HCT116 (cell line): ENCODE measurements around the gene TAF4. TPM values are rescaled to one million over a fixed set of nuclear protein-coding genes. Genes with fewer than 3 reads are reported as not detected.

ENCODE experiments used
- ATAC-seq: fragments of 200-7000 bp; cut with Tn5 transposase; 2 replicates; pipeline ENCODE4 v1.9.1; 2020; ENCODE audit warnings: mild to moderate bottlenecking, moderate library complexity
- BruUV-seq: library from RNA; stranded (reverse); fragments of 400-500 nt; replicated peaks from 2 replicates; lab custom pipeline; 2021; lab: Mats Ljungman, UMichigan
- CTCF ChIA-PET: fragments of 300-600 bp; sonication (Branson Sonifier 250); formaldehyde crosslinking; loops from one replicate; lab custom pipeline; 2021; ENCODE audit warnings: antibody characterized with exemption; lab: Charles Lee
- POLR2A ChIA-PET: fragments of 300-600, 350-600 bp; sonication (Branson Sonifier 250); formaldehyde crosslinking; loops from one replicate; lab custom pipeline; 2021; ENCODE audit warnings: antibody characterized with exemption; lab: Charles Lee
- RAD21 ChIA-PET, 2 experiments: fragments of 300-600 bp; sonication (Branson Sonifier 250); formaldehyde crosslinking; loops; one replicate each; lab custom pipeline; 2023; ENCODE audit warnings: low total read pairs in 2 of 2; ENCODE audit not compliant: uncharacterized antibody in 2 of 2, unreplicated experiment in 2 of 2, low non-redundant PET in 1 of 2; lab: Charles Lee
- DNase-seq: peaks from one replicate; pipeline ENCODE4 v3.0.0-alpha.2; 2010; ENCODE audit warnings: low read depth, low spot score
- H2AFZ ChIP-seq: fragments of 200-600 bp; shearing (Covaris generic), sonication (generic); 2 replicates; pipeline ENCODE4 v1.6.1; 2017; ENCODE audit warnings: low read depth, mixed run types, mixed read lengths, antibody characterized with exemption, low read length; ENCODE audit not compliant: poor library complexity, severe bottlenecking
- H3K27ac ChIP-seq: 2 replicates; pipeline ENCODE4 v1.5.1; 2012; ENCODE audit warnings: low read depth, low read length
- H3K27me3 ChIP-seq: fragments of 200-600 bp; sonication (generic); 2 replicates; pipeline ENCODE4 v1.6.1; 2016; ENCODE audit warnings: mixed run types, low read length, mixed read lengths; ENCODE audit not compliant: insufficient read depth
- H3K36me3 ChIP-seq, 2 experiments: fragments of 200-500 bp in 1 of 2; fragments of 200-600 bp in 1 of 2; sonication (Bioruptor generic) in 1 of 2; sonication (generic) in 1 of 2; 2 replicates each; pipeline versions ENCODE4 v1.5.1 to v1.6.1; 2014 to 2016; ENCODE audit warnings: low read length in 2 of 2, inconsistent platforms in 1 of 2, mixed read lengths in 1 of 2, mixed run types in 1 of 2; ENCODE audit not compliant: insufficient read depth in 2 of 2, control insufficient read depth in 1 of 2
- H3K4me1 ChIP-seq, 2 experiments: fragments of 200-600 bp in 1 of 2; sonication (generic) in 1 of 2; 2 replicates each; pipeline versions ENCODE4 v1.5.1 to v1.6.1; 2012 to 2017; ENCODE audit warnings: low read length in 2 of 2, inconsistent platforms in 1 of 2, mild to moderate bottlenecking in 1 of 2, mixed read lengths in 1 of 2, mixed run types in 1 of 2, moderate library complexity in 1 of 2; ENCODE audit not compliant: insufficient read depth in 2 of 2, control insufficient read depth in 1 of 2
- H3K4me2 ChIP-seq: fragments of 200-600 bp; sonication (generic); 2 replicates; pipeline ENCODE4 v1.6.1; 2017; ENCODE audit warnings: mixed run types, low read length, mixed read lengths
- H3K4me3 ChIP-seq, 2 experiments: fragments of 200-600 bp in 1 of 2; sonication (generic) in 1 of 2; replicated peaks in 1 of 2; 2 replicates each; pipeline ENCODE4 v1.5.1; 2011 to 2016; ENCODE audit warnings: low read length in 2 of 2, control low read depth in 1 of 2, low read depth in 1 of 2, mild to moderate bottlenecking in 1 of 2, mixed read lengths in 1 of 2, mixed run types in 1 of 2
- H3K79me2 ChIP-seq: fragments of 200-600 bp; sonication (generic); 2 replicates; pipeline ENCODE4 v1.6.1; 2017; ENCODE audit warnings: mild to moderate bottlenecking, mixed run types, low read length, moderate library complexity, mixed read lengths; ENCODE audit not compliant: insufficient read depth
- H3K9ac ChIP-seq: fragments of 200-600 bp; sonication (generic); 2 replicates; pipeline ENCODE4 v1.6.1; 2016; ENCODE audit warnings: low read length, mixed read lengths
- H3K9me2 ChIP-seq: fragments of 200-600 bp; sonication (generic), shearing (Covaris generic); 2 replicates; pipeline ENCODE4 v1.6.1; 2017; ENCODE audit warnings: mixed run types, mild to moderate bottlenecking, moderate library complexity; ENCODE audit not compliant: insufficient read depth
- H3K9me3 ChIP-seq, 2 experiments: fragments of 200-500 bp in 1 of 2; fragments of 200-600 bp in 1 of 2; sonication (Bioruptor generic) in 1 of 2; sonication (generic) in 1 of 2; 2 replicates each; pipeline ENCODE4 v1.6.1; 2014 to 2017; ENCODE audit warnings: low read length in 2 of 2, mixed read lengths in 2 of 2, inconsistent platforms in 1 of 2, low read depth in 1 of 2, mild to moderate bottlenecking in 1 of 2, mixed run types in 1 of 2, moderate library complexity in 1 of 2; ENCODE audit not compliant: control insufficient read depth in 1 of 2, insufficient read depth in 1 of 2
- H4K20me1 ChIP-seq: fragments of 200-600 bp; sonication (generic), shearing (Covaris generic); 2 replicates; pipeline ENCODE4 v1.6.1; 2017; ENCODE audit warnings: mixed run types, mild to moderate bottlenecking, moderate library complexity; ENCODE audit not compliant: insufficient read depth
- CBX3 ChIP-seq: IDR thresholded peaks from 2 replicates; pipeline ENCODE4 v1.6.1; 2012; ENCODE audit warnings: low read depth
- CEBPB ChIP-seq: IDR thresholded peaks from 2 replicates; pipeline ENCODE4 v1.6.1; 2012; ENCODE audit warnings: low read depth
- ELF1 ChIP-seq: IDR thresholded peaks from 2 replicates; pipeline ENCODE4 v1.6.1; 2012; ENCODE audit warnings: low read depth, borderline replicate concordance
- EZH2 ChIP-seq: fragments of 200-600 bp; sonication (generic); IDR thresholded peaks from 2 replicates; pipeline ENCODE4 v1.6.1; 2017; ENCODE audit warnings: antibody characterized with exemption, mixed run types
- JUND ChIP-seq: IDR thresholded peaks from 2 replicates; pipeline ENCODE4 v1.6.1; 2012
- REST ChIP-seq: IDR thresholded peaks from 2 replicates; pipeline ENCODE4 v1.6.1; 2012; ENCODE audit warnings: low read depth
- SIN3A ChIP-seq: IDR thresholded peaks from 2 replicates; pipeline ENCODE4 v1.6.1; 2012; ENCODE audit warnings: low read depth
- SRF ChIP-seq: IDR thresholded peaks from 2 replicates; pipeline ENCODE4 v1.6.1; 2012; ENCODE audit warnings: low read depth
- ZBTB33 ChIP-seq: IDR thresholded peaks from 2 replicates; pipeline ENCODE4 v1.6.1; 2011; ENCODE audit warnings: mild to moderate bottlenecking, low read length, moderate library complexity; ENCODE audit not compliant: insufficient replicate concordance; ENCODE audit errors: extremely low read depth
- ZFX ChIP-seq: fragments of 450-650 bp; IDR thresholded peaks from 2 replicates; pipeline ENCODE4 v1.6.1; 2017
- ZNF274 ChIP-seq: fragments of 200-500 bp; sonication (Bioruptor generic); IDR thresholded peaks from 2 replicates; pipeline ENCODE4 v1.6.1; 2014; ENCODE audit warnings: mild to moderate bottlenecking, low read depth, low read length, inconsistent platforms
- intact Hi-C: fragments of 100-400 bp; cut with micrococcal nuclease; formaldehyde crosslinking; loops from 2 replicates; pipeline ENCODE4 v1.10.0; 2022
- total RNA-seq: library from RNA; stranded (reverse); gene quantifications from one replicate; pipeline ENCODE4 v1.2.1, GENCODE V29; 2021; ENCODE audit not compliant: unreplicated experiment

The TAF4 gene
- total RNA-seq, 1 experiment from 2014 or later: 26.8 TPM

GRCh38 chr20:62021793-62022385 lies 43.8 kb downstream of the TAF4 start:
- DNase-seq (no peak), ATAC-seq (no peak)
- no peak overlapping the region for H3K4me3 ChIP-seq
- H3K4me2 ChIP-seq: no peak overlapping the region
- no peak overlapping the region for H2AFZ ChIP-seq
- H3K27ac ChIP-seq: no peak overlapping the region
- intact Hi-C loops: no loop called here
- POLR2A ChIA-PET: no interaction called here
- no peak overlapping the region for H3K9ac ChIP-seq
- H4K20me1 ChIP-seq: 0 out of 2 replicates have a peak, but pooled peaks cover 4% of the 10 kb centered on the region
- H3K9me2 ChIP-seq: no peaks in the 10 kb centered on the region
- TF ChIP-seq ELF1 (no peak), ZNF274 (no peak), ZFX (no peak), SIN3A (no peak), JUND (no peak), REST (no peak), CEBPB (no peak), ZBTB33 (no peak), SRF (no peak), EZH2 (no peak), CBX3 (no peak)
- CTCF ChIA-PET: no interaction called here
- peaks cover 94% of the 10 kb centered on the region for H3K79me2 ChIP-seq
- H3K4me1 ChIP-seq: no peaks in the 10 kb centered on the region
- RAD21 ChIA-PET: no interaction called here
- no peaks in the 10 kb centered on the region for H3K36me3 ChIP-seq
- H3K27me3 ChIP-seq: no peaks in the 10 kb centered on the region
- no peaks in the 10 kb centered on the region for H3K9me3 ChIP-seq
- no TSS peak for BruUV-seq
